ENCODE data around the gene DEPDC1. TPM values are rescaled to one million over a fixed set of nuclear protein-coding genes. Genes with fewer than 3 reads are reported as not detected.

Gene DEPDC1
- 10 to 100 TPM in 1 of 2 donors, 1 to 10 TPM in 1; 6.1 to 24.1 TPM for total RNA-seq

- TF ChIP-seq CTCF (IDR thresholded peaks at IDR 0.05) = no peak
- H3K27me3 ChIP-seq = no peaks in the 10 kb centered on the region
- H3K9me3 ChIP-seq = no peaks in the 10 kb centered on the region
- H3K27ac ChIP-seq = no peak within 1 kb of the TSS
- no peaks in the 10 kb centered on the region for H3K4me1 ChIP-seq
- intact Hi-C loops (cut with DNase I) = no loop called here
- peak within 1 kb of the TSS; percentile 76 for H3K4me3 ChIP-seq
- H3K9ac ChIP-seq (ENCODE audit: low read depth in 2 of 2, low read length in 2 of 2) = peak within 1 kb of the TSS; percentile 72 to 86
- peak; percentile 96 for DNase-seq
- H3K36me3 ChIP-seq = no peaks in the 10 kb centered on the region
Measured at GRCh38 chr1:68496680-68497357, at the start of gene DEPDC1. Gene DEPDC1 (minus strand): TSS chr1:68497082. CDS start chr1:68496999, 83 bp downstream.

GRCh38 chr1:68544651-68545050 is 47.8 kb upstream of the DEPDC1 start:
- Histone ChIP-seq H3K27ac (no peak overlapping the region), H3K9ac (ENCODE audit: low read depth in 2 of 2, low read length in 2 of 2) (no peak overlapping the region), H3K4me3 (no peak overlapping the region), H3K9me3 (no peaks in the 10 kb centered on the region), H3K27me3 (no peaks in the 10 kb centered on the region), H3K4me1 (no peaks in the 10 kb centered on the region), H3K36me3 (no peaks in the 10 kb centered on the region)
- intact Hi-C loops (cut with DNase I) = no loop called here
- no peak for DNase-seq
- no peak for TF ChIP-seq CTCF (IDR thresholded peaks at IDR 0.05)

GRCh38 chr1:68542586-68542985 is 45.7 kb upstream of the DEPDC1 start:
- intact Hi-C loops (cut with DNase I) = no loop called here
- Histone ChIP-seq H3K27me3 (no peaks in the 10 kb centered on the region), H3K27ac (no peak overlapping the region), H3K9me3 (no peaks in the 10 kb centered on the region), H3K4me3 (no peak overlapping the region), H3K4me1 (no peaks in the 10 kb centered on the region), H3K36me3 (no peaks in the 10 kb centered on the region), H3K9ac (ENCODE audit: low read depth in 2 of 2, low read length in 2 of 2) (no peak overlapping the region)
- DNase-seq = no peak
- no peak for TF ChIP-seq CTCF (IDR thresholded peaks at IDR 0.05)

- Histone ChIP-seq H3K27ac (no peak overlapping the region), H3K36me3 (no peaks in the 10 kb centered on the region), H3K4me1 (no peaks in the 10 kb centered on the region), H3K27me3 (no peaks in the 10 kb centered on the region), H3K4me3 (no peak overlapping the region), H3K9me3 (no peaks in the 10 kb centered on the region), H3K9ac (ENCODE audit: low read depth in 2 of 2, low read length in 2 of 2) (no peak overlapping the region)
- no peak for DNase-seq
- no peak for TF ChIP-seq CTCF (IDR thresholded peaks at IDR 0.05)
- intact Hi-C loops (cut with DNase I) = no loop called here
Measured at GRCh38 chr1:68538941-68539340, 42.1 kb upstream of the DEPDC1 start.

GRCh38 chr1:68528243-68528642 is 31.4 kb upstream of the DEPDC1 start:
- H3K27ac ChIP-seq = no peak overlapping the region
- no peaks in the 10 kb centered on the region for H3K27me3 ChIP-seq
- no peaks in the 10 kb centered on the region for H3K4me1 ChIP-seq
- intact Hi-C loops (cut with DNase I) = no loop called here
- no peak overlapping the region for H3K9ac ChIP-seq (ENCODE audit: low read depth in 2 of 2, low read length in 2 of 2)
- H3K36me3 ChIP-seq = no peaks in the 10 kb centered on the region
- no peak for TF ChIP-seq CTCF (IDR thresholded peaks at IDR 0.05)
- DNase-seq = no peak
- H3K4me3 ChIP-seq = no peak overlapping the region
- H3K9me3 ChIP-seq = no peaks in the 10 kb centered on the region
